NCI-H2196 treated with DMSO at 0.1 percent for 48 hours (cell line): Measurements from ENCODE around the gene MTMR1.
A peak's percentile ranks its signal among the peaks of the same experiment; 100 is the strongest.

Source experiments
- DNase-seq: peaks from one replicate; lab custom pipeline; 2025; ENCODE audit not compliant: unreplicated experiment; lab: John Stamatoyannopoulos, UW

Gene MTMR1

GRCh38 chrX:150692831-150693724, at the start of gene MTMR1:
MTMR1 (plus strand) TSS chrX:150693396; CDS start chrX:150693531, 135 bp downstream.
- no peak for DNase-seq

- no peak for DNase-seq
Observed at GRCh38 chrX:150643958-150644357, 49.2 kb upstream of the MTMR1 start.

GRCh38 chrX:150644422-150644821, 48.8 kb upstream of the MTMR1 start:
- no peak for DNase-seq

GRCh38 chrX:150647331-150647730, 45.9 kb upstream of the MTMR1 start:
- DNase-seq = no peak

- no peak for DNase-seq
Observed at GRCh38 chrX:150648296-150648940, 44.8 kb upstream of the MTMR1 start.

GRCh38 chrX:150649096-150649870, 43.9 kb upstream of the MTMR1 start:
- no peak for DNase-seq

GRCh38 chrX:150651906-150652305, 41.3 kb upstream of the MTMR1 start:
- DNase-seq = no peak

GRCh38 chrX:150655788-150656187, 37.4 kb upstream of the MTMR1 start:
- DNase-seq = no peak

- DNase-seq = no peak
Observed at GRCh38 chrX:150663073-150663472, 30.1 kb upstream of the MTMR1 start.

- DNase-seq = peak; percentile 14
Observed at GRCh38 chrX:150664290-150664689, 28.9 kb upstream of the MTMR1 start.

GRCh38 chrX:150676221-150676620, 17.0 kb upstream of the MTMR1 start:
- DNase-seq = no peak

- DNase-seq = peak; percentile 16
Observed at GRCh38 chrX:150680974-150681373, 12.2 kb upstream of the MTMR1 start.

GRCh38 chrX:150683112-150683511, 10.1 kb upstream of the MTMR1 start:
- no peak for DNase-seq

GRCh38 chrX:150683536-150684146, 9.6 kb upstream of the MTMR1 start:
- no peak for DNase-seq

GRCh38 chrX:150688911-150689451, 4.2 kb upstream of the MTMR1 start:
- DNase-seq = no peak

- DNase-seq = no peak
Observed at GRCh38 chrX:150690126-150690525, 3.1 kb upstream of the MTMR1 start.

GRCh38 chrX:150692296-150692695, 900 bp upstream of the MTMR1 start:
- no peak for DNase-seq

- DNase-seq = peak; percentile 45
Observed at GRCh38 chrX:150693725-150694574, 754 bp downstream of the MTMR1 start.

GRCh38 chrX:150694738-150695410, 1.7 kb downstream of the MTMR1 start:
- DNase-seq = no peak
